A673 (cell line): ENCODE measurements around the gene TMEM45A.

Experiments
- EZH2 ChIP-seq: fragments of 200-600 bp; sonication (generic); IDR thresholded peaks from 2 replicates; pipeline ENCODE4 v1.6.1; 2017; ENCODE audit warnings: borderline replicate concordance, low read depth, mild to moderate bottlenecking, mixed read lengths, antibody characterized with exemption, low read length; ENCODE audit not compliant: poor library complexity, severe bottlenecking
- TF ChIP-seq, protein P1 (sequence below): fragments of 300-800, 200-600 bp; sonication (generic); conservative IDR thresholded peaks from 2 replicates; pipeline ENCODE4 v1.5.1; 2017; ENCODE audit warnings: low read depth, mild to moderate bottlenecking, antibody characterized with exemption, low read length, moderate library complexity, mixed read lengths

DNA sequence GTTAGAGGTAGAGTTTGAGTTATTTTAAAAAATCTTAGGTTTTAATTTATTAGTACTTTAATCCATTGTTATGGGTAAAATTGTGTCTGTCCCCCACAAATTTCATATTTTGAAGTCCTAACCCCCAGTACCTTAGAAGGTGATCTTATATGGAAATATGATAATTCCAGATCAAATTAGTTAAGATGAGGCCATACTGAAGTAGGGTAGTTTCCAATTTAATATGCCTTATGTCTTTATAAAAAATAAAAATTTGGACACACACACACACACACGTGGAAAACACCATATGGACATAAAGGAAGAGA is 98.4 kb downstream of the TMEM45A start:
- TF ChIP-seq, protein P1, sequence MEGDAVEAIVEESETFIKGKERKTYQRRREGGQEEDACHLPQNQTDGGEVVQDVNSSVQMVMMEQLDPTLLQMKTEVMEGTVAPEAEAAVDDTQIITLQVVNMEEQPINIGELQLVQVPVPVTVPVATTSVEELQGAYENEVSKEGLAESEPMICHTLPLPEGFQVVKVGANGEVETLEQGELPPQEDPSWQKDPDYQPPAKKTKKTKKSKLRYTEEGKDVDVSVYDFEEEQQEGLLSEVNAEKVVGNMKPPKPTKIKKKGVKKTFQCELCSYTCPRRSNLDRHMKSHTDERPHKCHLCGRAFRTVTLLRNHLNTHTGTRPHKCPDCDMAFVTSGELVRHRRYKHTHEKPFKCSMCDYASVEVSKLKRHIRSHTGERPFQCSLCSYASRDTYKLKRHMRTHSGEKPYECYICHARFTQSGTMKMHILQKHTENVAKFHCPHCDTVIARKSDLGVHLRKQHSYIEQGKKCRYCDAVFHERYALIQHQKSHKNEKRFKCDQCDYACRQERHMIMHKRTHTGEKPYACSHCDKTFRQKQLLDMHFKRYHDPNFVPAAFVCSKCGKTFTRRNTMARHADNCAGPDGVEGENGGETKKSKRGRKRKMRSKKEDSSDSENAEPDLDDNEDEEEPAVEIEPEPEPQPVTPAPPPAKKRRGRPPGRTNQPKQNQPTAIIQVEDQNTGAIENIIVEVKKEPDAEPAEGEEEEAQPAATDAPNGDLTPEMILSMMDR, result no peak
- TF ChIP-seq EZH2, result no peak
